ENCODE data around the gene LARP4. TPM values are rescaled to one million over a fixed set of nuclear protein-coding genes. Genes with fewer than 3 reads are reported as not detected.

LARP4 gene
- total RNA-seq, 4 donors from 2014 or later: 42.5 to 77.3 (median 50.0) TPM

DNA sequence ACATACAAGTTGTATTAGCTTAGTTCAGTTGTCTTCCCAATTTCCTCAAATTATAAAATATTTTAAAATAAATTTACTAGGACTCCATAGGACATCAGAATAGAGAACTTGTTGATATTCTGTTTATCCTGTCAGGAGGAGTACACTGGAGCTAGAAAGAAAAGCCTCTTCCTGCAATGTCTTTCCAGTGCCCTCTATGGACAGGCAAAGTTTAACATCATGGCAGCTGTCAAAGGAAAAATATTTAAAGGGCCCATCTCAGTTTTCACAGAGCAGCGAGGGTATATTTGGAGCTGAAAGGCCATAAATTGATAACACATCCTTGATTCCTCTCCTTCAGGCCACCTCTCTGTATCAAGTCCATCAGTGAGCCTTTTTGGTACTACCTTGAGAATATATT, 123.1 kb downstream of the LARP4 start:
- no peak for DNase-seq
- TF ChIP-seq, protein P1, sequence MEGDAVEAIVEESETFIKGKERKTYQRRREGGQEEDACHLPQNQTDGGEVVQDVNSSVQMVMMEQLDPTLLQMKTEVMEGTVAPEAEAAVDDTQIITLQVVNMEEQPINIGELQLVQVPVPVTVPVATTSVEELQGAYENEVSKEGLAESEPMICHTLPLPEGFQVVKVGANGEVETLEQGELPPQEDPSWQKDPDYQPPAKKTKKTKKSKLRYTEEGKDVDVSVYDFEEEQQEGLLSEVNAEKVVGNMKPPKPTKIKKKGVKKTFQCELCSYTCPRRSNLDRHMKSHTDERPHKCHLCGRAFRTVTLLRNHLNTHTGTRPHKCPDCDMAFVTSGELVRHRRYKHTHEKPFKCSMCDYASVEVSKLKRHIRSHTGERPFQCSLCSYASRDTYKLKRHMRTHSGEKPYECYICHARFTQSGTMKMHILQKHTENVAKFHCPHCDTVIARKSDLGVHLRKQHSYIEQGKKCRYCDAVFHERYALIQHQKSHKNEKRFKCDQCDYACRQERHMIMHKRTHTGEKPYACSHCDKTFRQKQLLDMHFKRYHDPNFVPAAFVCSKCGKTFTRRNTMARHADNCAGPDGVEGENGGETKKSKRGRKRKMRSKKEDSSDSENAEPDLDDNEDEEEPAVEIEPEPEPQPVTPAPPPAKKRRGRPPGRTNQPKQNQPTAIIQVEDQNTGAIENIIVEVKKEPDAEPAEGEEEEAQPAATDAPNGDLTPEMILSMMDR (IDR thresholded peaks at IDR 0.05): no peak
- no peak for TF ChIP-seq POLR2A (IDR thresholded peaks at IDR 0.05)
- Histone ChIP-seq H3K27ac (no peak overlapping the region), H3K9me3 (no peaks in the 10 kb centered on the region), H3K27me3 (no peaks in the 10 kb centered on the region), H3K36me3 (no peaks in the 10 kb centered on the region), H3K4me1 (peaks cover 13 to 18% of the 10 kb centered on the region in 2 donors), H3K4me3 (replicated peaks in 1 of 3) (no peak overlapping the region)
- WGBS, 2 donors: 94 to 96% methylated on average over 1 of the region's 1 CpG
- intact Hi-C loops (cut with DNase I): no loop called here

DNA sequence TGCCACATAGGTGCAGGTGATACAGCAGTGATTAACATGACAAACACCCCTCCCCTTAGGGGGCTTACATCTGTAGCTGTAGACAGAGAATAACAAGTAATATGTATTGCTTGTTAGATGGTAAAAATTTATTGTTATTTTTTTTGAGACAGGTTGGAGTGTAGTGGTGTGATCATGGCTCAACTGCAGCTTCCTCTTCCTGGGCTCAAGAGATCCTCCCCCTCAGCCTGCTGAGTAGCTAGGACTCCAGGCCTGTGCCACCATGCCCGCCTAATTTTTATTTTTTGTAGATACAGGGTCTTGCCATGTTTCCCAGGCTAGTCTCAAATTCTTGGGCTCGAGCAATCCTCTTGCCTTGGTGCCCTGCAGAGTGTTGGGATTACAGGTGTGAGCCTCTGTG, 123.9 kb downstream of the LARP4 start:
- TF ChIP-seq, protein P1 (IDR thresholded peaks at IDR 0.05): no peak
- TF ChIP-seq POLR2A (IDR thresholded peaks at IDR 0.05): no peak
- intact Hi-C loops (cut with DNase I): no loop called here
- no peak overlapping the region for H3K4me3 ChIP-seq (replicated peaks in 1 of 3)
- H3K9me3 ChIP-seq: no peaks in the 10 kb centered on the region
- H3K27ac ChIP-seq: no peak overlapping the region
- H3K36me3 ChIP-seq: no peaks in the 10 kb centered on the region
- no peaks in the 10 kb centered on the region for H3K27me3 ChIP-seq
- WGBS, 2 donors: 96 to 97% methylated on average over 2 of the region's 2 CpGs
- peaks cover 16 to 25% of the 10 kb centered on the region in 2 donors for H3K4me1 ChIP-seq
- DNase-seq: no peak

- DNase-seq: no peak
- H3K4me1 ChIP-seq: peaks cover 15 to 25% of the 10 kb centered on the region in 2 donors
- H3K4me3 ChIP-seq (replicated peaks in 1 of 3): no peak overlapping the region
- H3K27ac ChIP-seq: peak overlapping the region in 2 of 3 donors; percentile 62 to 69
- intact Hi-C loops (cut with DNase I): no loop called here
- no peak for TF ChIP-seq POLR2A (IDR thresholded peaks at IDR 0.05)
- TF ChIP-seq, protein P1 (IDR thresholded peaks at IDR 0.05): no peak
- no peaks in the 10 kb centered on the region for H3K36me3 ChIP-seq
- WGBS, 2 donors: 94 to 97% methylated on average over 2 of the region's 2 CpGs
- no peaks in the 10 kb centered on the region for H3K27me3 ChIP-seq
- H3K9me3 ChIP-seq: no peaks in the 10 kb centered on the region
Measured at GRCh38 chr12:50525422-50525821, 124.7 kb downstream of the LARP4 start.

GRCh38 chr12:50527359-50527726, 126.7 kb downstream of the LARP4 start:
- peaks cover 12 to 25% of the 10 kb centered on the region in 2 donors for H3K4me1 ChIP-seq

DNA sequence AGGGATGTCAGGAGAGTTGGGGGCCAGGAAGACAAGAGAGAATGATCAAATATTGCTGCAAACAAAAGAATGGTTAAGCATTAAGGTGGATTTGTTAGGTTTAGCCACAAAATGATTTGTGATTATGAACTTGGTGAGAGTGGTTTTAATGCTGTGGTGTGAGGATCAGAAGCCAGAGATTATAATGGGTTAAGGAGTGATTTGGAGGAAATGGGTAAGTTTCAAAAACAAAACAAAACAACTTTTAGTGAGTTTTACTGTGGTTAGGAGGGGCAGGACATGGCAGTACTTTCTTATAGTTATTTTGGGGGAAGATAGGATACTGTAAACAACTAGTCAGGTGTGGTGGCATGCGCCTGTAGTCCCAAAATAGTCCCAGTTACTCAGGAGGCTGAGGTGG, 128.1 kb downstream of the LARP4 start:
- TF ChIP-seq, protein P1 (IDR thresholded peaks at IDR 0.05): no peak
- TF ChIP-seq POLR2A (IDR thresholded peaks at IDR 0.05): no peak
- DNase-seq: no peak
- H3K4me3 ChIP-seq (replicated peaks in 1 of 3): no peak overlapping the region
- H3K4me1 ChIP-seq: peaks cover 17 to 38% of the 10 kb centered on the region in 2 donors
- H3K27me3 ChIP-seq: no peaks in the 10 kb centered on the region
- no peaks in the 10 kb centered on the region for H3K36me3 ChIP-seq
- H3K9me3 ChIP-seq: no peaks in the 10 kb centered on the region
- intact Hi-C loops (cut with DNase I): no loop called here
- 94 to 95% methylated on average over 1 of the region's 1 CpG for WGBS, 2 donors
- no peak overlapping the region for H3K27ac ChIP-seq

More at GRCh38 chr12:50527359-50527726, 126.7 kb downstream of the LARP4 start:
- no peaks in the 10 kb centered on the region for H3K9me3 ChIP-seq
- no peaks in the 10 kb centered on the region for H3K36me3 ChIP-seq
- H3K27me3 ChIP-seq: no peaks in the 10 kb centered on the region
- WGBS, 2 donors: 97 to 98% methylated on average over 5 of the region's 5 CpGs
- no peak overlapping the region for H3K4me3 ChIP-seq (replicated peaks in 1 of 3)
- no peak for TF ChIP-seq POLR2A (IDR thresholded peaks at IDR 0.05)
- TF ChIP-seq, protein P1 (IDR thresholded peaks at IDR 0.05): no peak
- no peak for DNase-seq
- intact Hi-C loops (cut with DNase I): no loop called here
- no peak overlapping the region for H3K27ac ChIP-seq
